ENCODE results near the gene FBXL4. TPM values are rescaled to one million over a fixed set of nuclear protein-coding genes. Genes with fewer than 3 reads are reported as not detected.
A peak's percentile ranks its signal among the peaks of the same experiment; 100 is the strongest.

Gene FBXL4
- total RNA-seq, 6 experiments from 2014 or later, result 7.2 to 13.2 (median 11.3) TPM

DNA sequence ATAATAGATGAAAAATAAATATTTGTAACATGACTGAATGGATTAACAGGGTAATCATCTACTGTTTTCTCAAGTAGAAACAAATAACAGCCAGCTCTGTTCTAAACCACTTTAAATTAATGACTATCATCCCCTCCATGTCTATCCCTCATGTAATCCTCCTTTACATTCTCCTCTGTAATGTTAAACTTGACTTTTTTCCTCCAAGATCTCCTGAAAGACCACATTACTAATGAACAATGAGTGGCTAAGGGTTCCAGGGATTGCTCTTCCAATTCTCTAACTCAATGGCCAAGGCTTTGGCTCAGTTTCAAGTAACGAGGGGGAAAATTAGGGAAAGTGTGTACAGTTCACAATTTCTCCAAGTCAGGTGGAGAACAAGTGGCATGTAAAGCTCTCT lies 37.6 kb upstream of the FBXL4 start:
- intact Hi-C loops (cut with DNase I), result no loop called here
- DNase-seq, result no peak
- TF ChIP-seq POLR2A (IDR thresholded peaks at IDR 0.05), result no peak
- TF ChIP-seq, protein P1, sequence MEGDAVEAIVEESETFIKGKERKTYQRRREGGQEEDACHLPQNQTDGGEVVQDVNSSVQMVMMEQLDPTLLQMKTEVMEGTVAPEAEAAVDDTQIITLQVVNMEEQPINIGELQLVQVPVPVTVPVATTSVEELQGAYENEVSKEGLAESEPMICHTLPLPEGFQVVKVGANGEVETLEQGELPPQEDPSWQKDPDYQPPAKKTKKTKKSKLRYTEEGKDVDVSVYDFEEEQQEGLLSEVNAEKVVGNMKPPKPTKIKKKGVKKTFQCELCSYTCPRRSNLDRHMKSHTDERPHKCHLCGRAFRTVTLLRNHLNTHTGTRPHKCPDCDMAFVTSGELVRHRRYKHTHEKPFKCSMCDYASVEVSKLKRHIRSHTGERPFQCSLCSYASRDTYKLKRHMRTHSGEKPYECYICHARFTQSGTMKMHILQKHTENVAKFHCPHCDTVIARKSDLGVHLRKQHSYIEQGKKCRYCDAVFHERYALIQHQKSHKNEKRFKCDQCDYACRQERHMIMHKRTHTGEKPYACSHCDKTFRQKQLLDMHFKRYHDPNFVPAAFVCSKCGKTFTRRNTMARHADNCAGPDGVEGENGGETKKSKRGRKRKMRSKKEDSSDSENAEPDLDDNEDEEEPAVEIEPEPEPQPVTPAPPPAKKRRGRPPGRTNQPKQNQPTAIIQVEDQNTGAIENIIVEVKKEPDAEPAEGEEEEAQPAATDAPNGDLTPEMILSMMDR (IDR thresholded peaks at IDR 0.05), result no peak
- no peak overlapping the region for H3K27ac ChIP-seq
- 47% methylated on average over 1 of the region's 1 CpG for WGBS (ENCODE audit: insufficient coverage, low coverage, low lambda C conversion rate, missing lambda C conversion rate)
- no peaks in the 10 kb centered on the region for H3K27me3 ChIP-seq
- peaks cover 0 to 4% (median 0%) of the 10 kb centered on the region in 4 donors for H3K4me1 ChIP-seq
- no peak overlapping the region for H3K4me3 ChIP-seq
- no peak for ATAC-seq
- no peaks in the 10 kb centered on the region for H3K9me3 ChIP-seq
- H3K36me3 ChIP-seq, result no peaks in the 10 kb centered on the region

DNA sequence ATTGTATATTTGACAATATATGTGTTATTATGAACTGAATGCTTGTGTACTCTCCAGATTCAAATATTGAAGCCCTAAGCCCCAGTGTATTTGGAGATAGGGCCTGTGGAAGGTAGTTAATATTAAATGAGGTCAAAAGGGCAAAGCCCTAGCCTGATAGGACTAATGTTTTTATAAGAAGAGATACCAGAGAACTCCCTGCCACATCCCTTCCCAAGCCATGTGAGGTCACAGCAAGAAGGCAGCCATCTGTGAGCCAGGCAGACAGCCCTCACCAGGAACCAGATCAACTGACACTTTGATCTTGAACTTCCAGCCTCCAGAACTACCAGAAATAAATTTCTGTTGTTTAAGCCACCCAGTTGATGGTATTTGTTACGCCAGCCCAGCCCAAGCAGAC lies 36.4 kb upstream of the FBXL4 start:
- intact Hi-C loops (cut with DNase I), result no loop called here
- 82% methylated on average over 1 of the region's 1 CpG for WGBS (ENCODE audit: insufficient coverage, low coverage, low lambda C conversion rate, missing lambda C conversion rate)
- Histone ChIP-seq H3K36me3 (no peaks in the 10 kb centered on the region), H3K27me3 (no peaks in the 10 kb centered on the region), H3K4me3 (no peak overlapping the region), H3K9me3 (no peaks in the 10 kb centered on the region), H3K27ac (no peak overlapping the region), H3K4me1 (peaks cover 0 to 4% (median 0%) of the 10 kb centered on the region in 4 donors)
- no peak for TF ChIP-seq POLR2A (IDR thresholded peaks at IDR 0.05)
- TF ChIP-seq, protein P1 (IDR thresholded peaks at IDR 0.05), result no peak
- ATAC-seq (peak; percentile 56 to 73 (median 64)), DNase-seq (no peak)

DNA sequence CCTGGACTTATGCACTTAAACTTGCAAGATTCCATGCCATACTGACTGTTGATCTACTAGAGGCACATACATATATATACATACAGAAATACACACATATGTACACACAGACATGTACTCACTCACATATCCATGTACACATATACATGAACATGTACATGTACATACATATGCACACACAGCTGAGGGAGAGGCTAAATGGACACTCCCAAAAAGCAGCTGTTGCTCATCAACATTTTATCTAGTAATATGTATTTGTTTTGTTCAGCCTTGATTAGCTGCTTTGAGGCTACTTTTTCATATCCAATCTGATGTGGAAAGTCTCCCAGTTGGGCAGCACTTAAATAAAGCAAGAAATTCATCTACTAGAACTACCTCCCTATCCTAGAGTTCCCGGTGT lies 33.7 kb upstream of the FBXL4 start:
- ATAC-seq, result no peak
- Histone ChIP-seq H3K9me3 (no peaks in the 10 kb centered on the region), H3K27ac (no peak overlapping the region), H3K27me3 (no peaks in the 10 kb centered on the region), H3K4me1 (peaks cover 0 to 4% (median 0%) of the 10 kb centered on the region in 4 donors), H3K4me3 (no peak overlapping the region), H3K36me3 (no peaks in the 10 kb centered on the region)
- intact Hi-C loops (cut with DNase I), result no loop called here
- WGBS (ENCODE audit: insufficient coverage, low coverage, low lambda C conversion rate, missing lambda C conversion rate), result 100% methylated on average over 1 of the region's 1 CpG
- TF ChIP-seq, protein P1 (IDR thresholded peaks at IDR 0.05), result no peak
- TF ChIP-seq POLR2A (IDR thresholded peaks at IDR 0.05), result no peak
- DNase-seq, result no peak

DNA sequence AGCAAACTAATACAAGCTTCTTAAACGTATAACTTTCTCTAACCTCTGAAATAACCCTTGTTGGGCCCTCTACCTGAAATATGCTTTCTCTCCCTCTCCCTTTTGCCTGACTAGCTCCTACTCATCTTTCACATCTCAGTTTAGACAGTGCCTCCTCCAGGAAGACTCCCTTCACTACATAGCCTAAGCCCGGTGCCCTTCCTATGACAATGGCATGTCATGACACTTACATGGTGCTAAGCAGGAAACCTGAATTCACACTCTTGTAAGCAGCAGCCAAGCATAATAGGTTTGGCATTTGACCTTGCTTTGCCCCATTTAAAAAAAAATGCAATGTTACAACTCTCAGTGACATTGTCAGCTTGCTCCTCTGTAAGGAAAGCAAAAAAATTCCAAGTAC lies 33.1 kb upstream of the FBXL4 start:
- DNase-seq (no peak), ATAC-seq (no peak)
- WGBS (ENCODE audit: insufficient coverage, low coverage, low lambda C conversion rate, missing lambda C conversion rate), result 83% methylated on average over 2 of the region's 2 CpGs
- Histone ChIP-seq H3K9me3 (no peaks in the 10 kb centered on the region), H3K27me3 (no peaks in the 10 kb centered on the region), H3K4me1 (peaks cover 0 to 4% (median 0%) of the 10 kb centered on the region in 4 donors), H3K4me3 (no peak overlapping the region), H3K36me3 (no peaks in the 10 kb centered on the region), H3K27ac (no peak overlapping the region)
- intact Hi-C loops (cut with DNase I), result no loop called here
- TF ChIP-seq POLR2A (IDR thresholded peaks at IDR 0.05), result no peak
- TF ChIP-seq, protein P1 (IDR thresholded peaks at IDR 0.05), result no peak
